NCI-H2196 treated with DMSO at 0.1 percent for 48 hours (cell line): ENCODE data around the gene ERC2.
"Not testable (repeated sequence)": the region's sequence is repeated elsewhere in the genome, so short reads cannot be mapped to it uniquely, and the experiment has no call there.

Experiments used
- DNase-seq: peaks from one replicate; lab custom pipeline; 2025; ENCODE audit not compliant: unreplicated experiment; lab: John Stamatoyannopoulos, UW

Gene ERC2

GRCh38 chr3:55518451-55518850, 949.8 kb downstream of the ERC2 start:
- no peak for DNase-seq

GRCh38 chr3:55516392-55517030, 951.8 kb downstream of the ERC2 start:
- DNase-seq: no peak

- DNase-seq: no peak
These were observed 952.6 kb downstream of the ERC2 start for GRCh38 chr3:55515550-55516246.

GRCh38 chr3:55514962-55515361, 953.3 kb downstream of the ERC2 start:
- DNase-seq: no peak

GRCh38 chr3:55512571-55513343, 955.5 kb downstream of the ERC2 start:
- DNase-seq: no peak

GRCh38 chr3:55511895-55512570, 956.2 kb downstream of the ERC2 start:
- DNase-seq: no peak

GRCh38 chr3:55508335-55508734, 959.9 kb downstream of the ERC2 start:
- no peak for DNase-seq

GRCh38 chr3:55507808-55508207, 960.5 kb downstream of the ERC2 start:
- no peak for DNase-seq

- DNase-seq: no peak
These were observed 962.5 kb downstream of the ERC2 start for GRCh38 chr3:55505776-55506175.

GRCh38 chr3:55505102-55505501, 963.2 kb downstream of the ERC2 start:
- DNase-seq: not testable (repeated sequence)

GRCh38 chr3:55501905-55502304, 966.4 kb downstream of the ERC2 start:
- no peak for DNase-seq

- DNase-seq: no peak
These were observed 967.5 kb downstream of the ERC2 start for GRCh38 chr3:55500555-55501330.

- DNase-seq: no peak
These were observed 969.7 kb downstream of the ERC2 start for GRCh38 chr3:55498520-55498919.

GRCh38 chr3:55497250-55497649, 971.0 kb downstream of the ERC2 start:
- no peak for DNase-seq

GRCh38 chr3:55494976-55495375, 973.3 kb downstream of the ERC2 start:
- no peak for DNase-seq

- DNase-seq: no peak
These were observed 975.3 kb downstream of the ERC2 start for GRCh38 chr3:55492976-55493375.

GRCh38 chr3:55491296-55491816, 976.9 kb downstream of the ERC2 start:
- DNase-seq: no peak

- DNase-seq: no peak
These were observed 977.9 kb downstream of the ERC2 start for GRCh38 chr3:55490276-55490913.

GRCh38 chr3:55489798-55490132, 978.5 kb downstream of the ERC2 start:
- no peak for DNase-seq

- no peak for DNase-seq
These were observed 979.7 kb downstream of the ERC2 start for GRCh38 chr3:55488398-55489055.
